B cell (primary cell): ENCODE data around the gene POLL.

Experiments
- CTCF ChIP-seq: fragments of 200-600 bp; IDR thresholded peaks from one replicate; pipeline ENCODE4 v1.8.0; 2022; ENCODE audit warnings: antibody characterized with exemption, mild to moderate bottlenecking
- EZH2 ChIP-seq: IDR thresholded peaks from 2 replicates; pipeline ENCODE4 v1.6.1; 2012; ENCODE audit warnings: borderline replicate concordance, low read depth, mild to moderate bottlenecking, moderate library complexity, low read length; ENCODE audit not compliant: insufficient read depth, poor library complexity, severe bottlenecking

- no peak for TF ChIP-seq CTCF
- no peak for TF ChIP-seq EZH2
Measured at GRCh38 chr10:101613646-101614045, 25.6 kb upstream of the POLL start.
